GM12878 (cell line): ENCODE data around the gene C11orf16. TPM values are rescaled to one million over a fixed set of nuclear protein-coding genes. Genes with fewer than 3 reads are reported as not detected.

ENCODE experiments used
- ATAC-seq: fragments of 200-7000 bp; cut with Tn5 transposase; 3 replicates; pipeline ENCODE4 v1.9.1; 2020; ENCODE audit warnings: mild to moderate bottlenecking, moderate library complexity
- BruUV-seq: library from RNA; stranded (reverse); fragments of 400-500 nt; replicated peaks from 2 replicates; lab custom pipeline; 2021; lab: Mats Ljungman, UMichigan
- CTCF ChIA-PET: fragments of 300-600 bp; sonication (Branson Sonifier 250); formaldehyde crosslinking; extraction: SDS; loops from one replicate; lab custom pipeline; 2021; ENCODE audit warnings: inconsistent platforms; lab: Yijun Ruan, JAX
- POLR2A ChIA-PET: fragments of 350-600 bp; formaldehyde crosslinking; extraction: SDS; loops from one replicate; lab custom pipeline; 2021; ENCODE audit warnings: inconsistent platforms; lab: Charles Lee
- RAD21 ChIA-PET: fragments of 300-600 bp; sonication (Branson Sonifier 250); formaldehyde crosslinking; loops from one replicate; lab custom pipeline; 2023; ENCODE audit warnings: antibody characterized with exemption; ENCODE audit not compliant: unreplicated experiment; lab: Charles Lee
- SMC1A ChIA-PET: fragments of 300-600 bp; sonication (Branson Sonifier 250); formaldehyde crosslinking; loops from one replicate; lab custom pipeline; 2023; ENCODE audit not compliant: unreplicated experiment, uncharacterized antibody; lab: Charles Lee
- DNase-seq: peaks from one replicate; pipeline ENCODE4 v3.0.0-alpha.2; 2011; ENCODE audit warnings: low read depth, low spot score
- FAIRE-seq: peaks from 3 replicates; lab custom pipeline; 2011; peaks lifted over from hg19 to GRCh38; lab: Jason Lieb, UNC
- H2AFZ ChIP-seq: 2 replicates; pipeline ENCODE4 v1.6.0; 2011; ENCODE audit warnings: low read depth, low read length, control low read depth; ENCODE audit not compliant: control insufficient read depth
- H3K27ac ChIP-seq: 2 replicates; pipeline ENCODE4 v1.5.1; 2011; ENCODE audit warnings: control low read depth; ENCODE audit not compliant: control insufficient read depth, insufficient read depth
- H3K27me3 ChIP-seq, 2 experiments: replicated peaks in 1 of 2; 2 replicates each; pipeline versions ENCODE4 v1.6.0 to v1.6.1; 2011; ENCODE audit warnings: low read length in 1 of 2; ENCODE audit not compliant: control insufficient read depth in 2 of 2, insufficient read depth in 2 of 2
- H3K36me3 ChIP-seq, 2 experiments: 2 replicates each; pipeline ENCODE4 v1.5.1; 2011; ENCODE audit warnings: low read length in 1 of 2; ENCODE audit not compliant: control insufficient read depth in 2 of 2, insufficient read depth in 2 of 2
- H3K4me1 ChIP-seq: 2 replicates; pipeline ENCODE4 v1.6.1; 2011; ENCODE audit warnings: mild to moderate bottlenecking, low read length, moderate library complexity, mixed read lengths; ENCODE audit not compliant: control insufficient read depth, insufficient read depth
- H3K4me2 ChIP-seq: 2 replicates; pipeline ENCODE4 v1.6.0; 2011; ENCODE audit warnings: control low read depth; ENCODE audit not compliant: control insufficient read depth, insufficient read depth
- H3K4me3 ChIP-seq: fragments of 200-600 bp; sonication (generic); 2 replicates; pipeline ENCODE4 v1.5.1; 2016
- H3K79me2 ChIP-seq: 2 replicates; pipeline ENCODE4 v1.6.0; 2011; ENCODE audit warnings: low read length; ENCODE audit not compliant: control insufficient read depth, insufficient read depth
- H3K9ac ChIP-seq: 2 replicates; pipeline ENCODE4 v1.8.0; 2011; ENCODE audit warnings: low read length, control low read depth, mixed read lengths; ENCODE audit not compliant: control insufficient read depth, insufficient read depth
- H3K9me3 ChIP-seq: replicated peaks from 3 replicates; pipeline ENCODE4 v1.5.1; 2011; ENCODE audit warnings: mild to moderate bottlenecking, low read length; ENCODE audit not compliant: control insufficient read depth, insufficient read depth
- H4K20me1 ChIP-seq: 2 replicates; pipeline ENCODE4 v1.6.0; 2011; ENCODE audit not compliant: control insufficient read depth, insufficient read depth
- ATF7 ChIP-seq: fragments of 450-650 bp; IDR thresholded peaks from 2 replicates; pipeline ENCODE4 v1.6.1; 2016; ENCODE audit warnings: low read depth, mild to moderate bottlenecking
- CHD1 ChIP-seq: IDR thresholded peaks from 2 replicates; pipeline ENCODE4 v1.6.1; 2012; ENCODE audit warnings: low read depth, low read length, improper control_type of control experiment
- MTA2 ChIP-seq: fragments of 450-650 bp; IDR thresholded peaks from 2 replicates; pipeline ENCODE4 v1.6.1; 2016; ENCODE audit warnings: low read depth, mild to moderate bottlenecking, moderate library complexity
- NR2C1 ChIP-seq: fragments of 450-650 bp; IDR thresholded peaks from 2 replicates; pipeline ENCODE4 v1.6.1; 2017; ENCODE audit warnings: antibody characterized with exemption, mild to moderate bottlenecking, moderate library complexity
- POU2F2 ChIP-seq: IDR thresholded peaks from 3 replicates; pipeline ENCODE4 v1.6.1; 2011; ENCODE audit warnings: low read depth, mild to moderate bottlenecking, low read length, borderline replicate concordance
- ZNF217 ChIP-seq: fragments of 450-650 bp; IDR thresholded peaks from 2 replicates; pipeline ENCODE4 v1.6.1; 2017; ENCODE audit warnings: antibody characterized with exemption, mild to moderate bottlenecking
- WGBS: methylation state at CpG from one replicate; pipeline ENCODE4 v1.1.6; 2016; ENCODE audit warnings: low lambda C conversion rate; ENCODE audit not compliant: insufficient replicate concordance, insufficient coverage; ENCODE audit errors: missing lambda C conversion rate; 5-methylcytosine and 5-hydroxymethylcytosine counted together
- in situ Hi-C: fragments of 300-500 bp; cut with MboI; formaldehyde crosslinking; loops from 9 replicates; pipeline ENCODE4 v1.14.3; 2018; ENCODE audit warnings: mixed read lengths
- intact Hi-C: fragments of 100-400 bp; cut with micrococcal nuclease; formaldehyde crosslinking; loops from one replicate; pipeline ENCODE4 v1.14.2; 2022; ENCODE audit not compliant: unreplicated experiment
- polyA plus RNA-seq, 11 experiments: library from polyadenylated mRNA; depleted of rRNA in 4 of 11; unstranded in 6 of 11; stranded (reverse) in 5 of 11; fragments of >200 nt; fragmentation: Nextera tagmentation in 4 of 11; fragmentation: Illumina TruSeq in 1 of 11; extraction: Ambion mirVana in 4 of 11; extraction: Trizol in 1 of 11; gene quantifications; 1 replicate in 1 of 11; 2 replicates in 10 of 11; pipeline versions ENCODE4 v1.2.1 to v1.2.3, GENCODE V29; 2011 to 2016; ENCODE audit warnings: inconsistent platforms in 2 of 11, missing spikeins in 2 of 11, low read depth in 1 of 11
- total RNA-seq, 4 experiments: library from RNA; depleted of rRNA in 3 of 4; stranded (reverse); fragments of >200 nt in 3 of 4; fragmentation: Illumina TruSeq in 1 of 4; extraction: Trizol in 1 of 4; gene quantifications; 2 replicates each; pipeline versions ENCODE4 v1.2.1 to v1.2.3, GENCODE V29; 2013 to 2021
- TF ChIP-seq, protein P1 (sequence below): fragments of 150-350 bp; IDR thresholded peaks from 2 replicates; pipeline ENCODE4 v1.6.1; 2016; ENCODE audit warnings: low read depth, low read length
- TF ChIP-seq, protein P2 (sequence below): IDR thresholded peaks from 2 replicates; pipeline ENCODE4 v1.6.1; 2012; ENCODE audit warnings: low read depth, low read length, improper control_type of control experiment

Gene C11orf16
- total and polyA plus RNA-seq, 10 of the 15 experiments (the other 5 are each of a cell fraction or from before 2014, with no cell fraction given): 0.05 to 0.39 (median 0.32) TPM; not detected in 7

GRCh38 chr11:8934742-8935488 lies 2.2 kb upstream of the C11orf16 start:
- no TSS peak for BruUV-seq
- no peak overlapping the region for H3K4me3 ChIP-seq
- H2AFZ ChIP-seq: no peak overlapping the region
- no peaks in the 10 kb centered on the region for H3K36me3 ChIP-seq
- H3K4me2 ChIP-seq: no peak overlapping the region
- H3K9ac ChIP-seq: no peak overlapping the region
- no peak for DNase-seq
- CTCF ChIA-PET: interaction anchor here (4.8 kb wide), 1 partner anchor 25 kb away, joined by 30 read pairs; no protein-coding TSS in a partner anchor
- WGBS: 72% methylated on average over 14 of the region's 14 CpGs
- no peaks in the 10 kb centered on the region for H3K9me3 ChIP-seq
- H3K27me3 ChIP-seq: no peaks in the 10 kb centered on the region
- ATAC-seq: no peak
- POLR2A ChIA-PET: interaction anchor here (0.9 kb wide), 1 partner anchor 25 kb away, joined by 3 read pairs; no protein-coding TSS in a partner anchor
- H3K27ac ChIP-seq: no peak overlapping the region
- no peak for FAIRE-seq
- H3K4me1 ChIP-seq: no peaks in the 10 kb centered on the region
- RAD21 ChIA-PET: no interaction called here
- SMC1A ChIA-PET: interaction anchor here (0.9 to 2.1 kb wide), 2 partner anchors 11 to 25 kb away, joined by 3 to 6 read pairs; no protein-coding TSS in a partner anchor
- intact Hi-C loops (no loop called here), in situ Hi-C loops (no loop called here)
- H3K79me2 ChIP-seq: no peaks in the 10 kb centered on the region
- TF ChIP-seq ZNF217 (no peak), NR2C1 (no peak), MTA2 (no peak), CHD1 (no peak), ATF7 (no peak), POU2F2 (no peak)
- TF ChIP-seq, protein P1, sequence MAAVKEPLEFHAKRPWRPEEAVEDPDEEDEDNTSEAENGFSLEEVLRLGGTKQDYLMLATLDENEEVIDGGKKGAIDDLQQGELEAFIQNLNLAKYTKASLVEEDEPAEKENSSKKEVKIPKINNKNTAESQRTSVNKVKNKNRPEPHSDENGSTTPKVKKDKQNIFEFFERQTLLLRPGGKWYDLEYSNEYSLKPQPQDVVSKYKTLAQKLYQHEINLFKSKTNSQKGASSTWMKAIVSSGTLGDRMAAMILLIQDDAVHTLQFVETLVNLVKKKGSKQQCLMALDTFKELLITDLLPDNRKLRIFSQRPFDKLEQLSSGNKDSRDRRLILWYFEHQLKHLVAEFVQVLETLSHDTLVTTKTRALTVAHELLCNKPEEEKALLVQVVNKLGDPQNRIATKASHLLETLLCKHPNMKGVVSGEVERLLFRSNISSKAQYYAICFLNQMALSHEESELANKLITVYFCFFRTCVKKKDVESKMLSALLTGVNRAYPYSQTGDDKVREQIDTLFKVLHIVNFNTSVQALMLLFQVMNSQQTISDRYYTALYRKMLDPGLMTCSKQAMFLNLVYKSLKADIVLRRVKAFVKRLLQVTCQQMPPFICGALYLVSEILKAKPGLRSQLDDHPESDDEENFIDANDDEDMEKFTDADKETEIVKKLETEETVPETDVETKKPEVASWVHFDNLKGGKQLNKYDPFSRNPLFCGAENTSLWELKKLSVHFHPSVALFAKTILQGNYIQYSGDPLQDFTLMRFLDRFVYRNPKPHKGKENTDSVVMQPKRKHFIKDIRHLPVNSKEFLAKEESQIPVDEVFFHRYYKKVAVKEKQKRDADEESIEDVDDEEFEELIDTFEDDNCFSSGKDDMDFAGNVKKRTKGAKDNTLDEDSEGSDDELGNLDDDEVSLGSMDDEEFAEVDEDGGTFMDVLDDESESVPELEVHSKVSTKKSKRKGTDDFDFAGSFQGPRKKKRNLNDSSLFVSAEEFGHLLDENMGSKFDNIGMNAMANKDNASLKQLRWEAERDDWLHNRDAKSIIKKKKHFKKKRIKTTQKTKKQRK: no peak
- TF ChIP-seq, protein P2, sequence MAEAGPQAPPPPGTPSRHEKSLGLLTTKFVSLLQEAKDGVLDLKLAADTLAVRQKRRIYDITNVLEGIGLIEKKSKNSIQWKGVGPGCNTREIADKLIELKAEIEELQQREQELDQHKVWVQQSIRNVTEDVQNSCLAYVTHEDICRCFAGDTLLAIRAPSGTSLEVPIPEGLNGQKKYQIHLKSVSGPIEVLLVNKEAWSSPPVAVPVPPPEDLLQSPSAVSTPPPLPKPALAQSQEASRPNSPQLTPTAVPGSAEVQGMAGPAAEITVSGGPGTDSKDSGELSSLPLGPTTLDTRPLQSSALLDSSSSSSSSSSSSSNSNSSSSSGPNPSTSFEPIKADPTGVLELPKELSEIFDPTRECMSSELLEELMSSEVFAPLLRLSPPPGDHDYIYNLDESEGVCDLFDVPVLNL: no peak
- H4K20me1 ChIP-seq: no peaks in the 10 kb centered on the region
